GM12873 (cell line): ENCODE results near the gene CXCL14.

Experiments
- CTCF ChIP-seq: IDR thresholded peaks from 2 replicates; pipeline ENCODE4 v1.5.1; 2012; ENCODE audit warnings: low read depth, mild to moderate bottlenecking, moderate library complexity, low read length, control low read depth; ENCODE audit not compliant: insufficient read depth; ENCODE audit errors: missing control alignments

Gene CXCL14

GRCh38 chr5:135539430-135540005 is 39.3 kb downstream of the CXCL14 start:
- no peak for TF ChIP-seq CTCF

- no peak for TF ChIP-seq CTCF
Measured at GRCh38 chr5:135538261-135538660, 40.5 kb downstream of the CXCL14 start.

GRCh38 chr5:135537745-135538144 is 41.0 kb downstream of the CXCL14 start:
- TF ChIP-seq CTCF: no peak

GRCh38 chr5:135537271-135537670 is 41.5 kb downstream of the CXCL14 start:
- no peak for TF ChIP-seq CTCF

GRCh38 chr5:135535820-135536801 is 42.7 kb downstream of the CXCL14 start, which contains the start of gene NEUROG1:
Gene NEUROG1 (minus strand): TSS chr5:135535964. CDS start chr5:135535690, 274 bp downstream.
- no peak for TF ChIP-seq CTCF

- no peak for TF ChIP-seq CTCF
Measured at GRCh38 chr5:135535420-135535819, 43.4 kb downstream of the CXCL14 start.
